ENCODE measurements around the gene RNASET2. TPM values are rescaled to one million over a fixed set of nuclear protein-coding genes. Genes with fewer than 3 reads are reported as not detected.
A peak's percentile ranks its signal among the peaks of the same experiment; 100 is the strongest.

RNASET2 gene, protein sequence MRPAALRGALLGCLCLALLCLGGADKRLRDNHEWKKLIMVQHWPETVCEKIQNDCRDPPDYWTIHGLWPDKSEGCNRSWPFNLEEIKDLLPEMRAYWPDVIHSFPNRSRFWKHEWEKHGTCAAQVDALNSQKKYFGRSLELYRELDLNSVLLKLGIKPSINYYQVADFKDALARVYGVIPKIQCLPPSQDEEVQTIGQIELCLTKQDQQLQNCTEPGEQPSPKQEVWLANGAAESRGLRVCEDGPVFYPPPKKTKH
- 100 to 1,000 TPM; 107 to 171 (median 131) TPM for polyA plus RNA-seq

DNA sequence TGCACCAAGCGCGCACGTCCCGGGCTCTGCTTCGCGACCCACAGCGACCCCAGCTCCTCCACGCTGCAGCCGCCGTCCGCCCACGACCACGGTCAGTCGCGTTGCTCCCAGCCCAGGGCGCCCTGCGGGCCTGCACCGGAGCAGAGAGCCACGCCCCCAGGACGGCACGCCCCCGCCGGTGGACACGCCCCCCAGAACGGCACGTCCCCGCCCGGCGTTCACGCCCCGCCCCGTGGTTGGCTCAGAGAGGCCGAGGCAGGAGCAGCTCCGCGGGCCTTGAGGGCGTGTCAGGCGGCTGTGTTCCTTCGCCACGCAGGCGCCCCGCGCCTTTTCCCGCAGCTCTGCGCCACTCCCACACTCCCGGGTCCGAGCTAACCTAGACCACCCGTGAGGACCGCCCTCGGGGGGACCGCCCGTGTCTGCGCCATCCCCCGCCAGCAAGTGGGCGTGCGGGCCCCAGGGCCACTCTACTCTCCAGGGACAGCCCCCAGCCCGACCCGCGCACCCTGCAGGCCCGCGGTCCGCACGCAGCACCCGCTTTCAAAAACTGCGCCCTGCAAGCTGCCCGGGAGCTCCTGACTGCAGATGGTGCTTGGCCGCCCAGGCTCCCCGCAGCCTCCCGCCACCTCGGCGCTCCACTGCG, at the start of gene RNASET2:
TSS of gene RNASET2 (minus strand) at position 107 of the 643 bp plus-strand sequence. CDS start 368 bp downstream, outside the sequence.
- Mint-ChIP-seq H3K27ac (peak within 1 kb of the TSS; percentile 91 to 99 (median 95)), H3K36me3 (peaks cover 0 to 4% (median 3%) of the 10 kb centered on the region in 3 donors), H3K9me3 (no peaks in the 10 kb centered on the region), H3K4me1 (peaks cover 58 to 74% of the 10 kb centered on the region in 2 donors), H3K27me3 (ENCODE audit: low read depth in 3 of 3) (peaks cover 0 to 16% (median 15%) of the 10 kb centered on the region in 3 donors), H3K4me3 (peak within 1 kb of the TSS; percentile 89 to 96 (median 92))
- DNase-seq: peak; percentile 97 to 99 (median 98)

DNA sequence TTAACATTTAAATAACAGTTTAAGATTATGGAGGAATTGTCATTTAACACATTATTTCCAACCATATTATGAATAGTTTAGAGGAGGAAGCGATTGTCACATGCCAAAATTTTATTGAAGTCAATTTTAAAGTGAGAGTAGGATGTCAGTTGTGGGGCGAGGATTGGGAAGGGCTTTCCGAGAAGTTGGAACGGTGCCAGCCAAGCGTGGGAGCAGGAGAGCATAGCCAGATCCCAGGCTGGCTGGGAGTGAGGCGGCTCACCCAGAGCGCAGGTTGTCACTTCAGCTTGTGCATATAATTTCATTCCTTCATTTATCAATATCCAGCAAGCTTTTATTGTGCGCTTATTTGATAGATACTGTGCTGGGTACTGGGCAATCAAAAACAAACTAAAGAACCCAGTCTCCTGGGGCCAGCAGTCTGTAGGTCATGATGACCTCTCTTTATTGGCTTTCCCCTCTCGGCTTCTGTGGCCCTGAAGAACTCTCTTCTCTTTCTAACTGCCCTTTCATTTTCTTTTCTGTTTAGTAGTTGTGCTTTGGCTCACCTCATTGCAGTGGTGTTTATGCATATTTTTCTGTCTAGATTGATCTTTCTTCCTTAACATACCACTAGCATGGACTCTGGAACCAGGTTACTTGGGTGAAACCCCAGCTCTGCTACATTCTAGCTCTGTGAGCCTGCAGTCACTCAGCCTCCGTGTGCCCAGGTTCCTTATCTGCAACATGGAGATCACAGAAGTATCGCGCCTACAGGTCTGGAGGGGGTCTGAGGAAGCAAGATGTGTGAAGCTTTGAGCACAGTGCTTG, 49.2 kb upstream of the RNASET2 start:
- Mint-ChIP-seq H3K27ac (no peak overlapping the region), H3K36me3 (peaks cover 13 to 36% (median 23%) of the 10 kb centered on the region in 3 donors), H3K4me1 (peaks cover 8 to 15% of the 10 kb centered on the region in 2 donors), H3K9me3 (no peaks in the 10 kb centered on the region), H3K4me3 (no peak overlapping the region), H3K27me3 (ENCODE audit: low read depth in 3 of 3) (peaks cover 0 to 2% (median 0%) of the 10 kb centered on the region in 3 donors)
- no peak for DNase-seq

DNA sequence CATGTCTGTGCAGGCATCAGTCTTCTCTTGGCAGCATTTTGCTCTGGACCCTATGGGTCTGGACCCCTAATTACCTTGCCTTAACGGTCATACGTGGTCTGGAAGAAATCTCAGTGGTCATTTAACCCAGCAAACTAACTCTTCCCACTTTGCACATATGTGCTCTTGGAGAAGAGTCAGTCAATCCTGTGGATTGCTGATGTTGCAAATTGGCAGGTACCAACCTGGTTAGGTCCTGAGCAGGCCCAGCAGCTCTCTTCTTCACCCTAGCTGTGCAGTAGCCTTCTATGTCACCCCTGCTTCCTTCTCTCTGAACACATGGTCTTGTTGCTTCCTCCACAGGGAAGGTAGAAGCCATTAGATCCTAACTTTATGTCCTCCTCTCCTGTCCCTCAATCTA, 44.4 kb upstream of the RNASET2 start:
- DNase-seq: no peak
- H3K27me3 Mint-ChIP-seq (ENCODE audit: low read depth in 3 of 3): peaks cover 0 to 4% (median 0%) of the 10 kb centered on the region in 3 donors
- H3K27ac Mint-ChIP-seq: peak overlapping the region; percentile 2 to 82 (median 50)
- peaks cover 7 to 10% (median 10%) of the 10 kb centered on the region in 3 donors for H3K36me3 Mint-ChIP-seq
- no peaks in the 10 kb centered on the region for H3K9me3 Mint-ChIP-seq
- peaks cover 18 to 34% of the 10 kb centered on the region in 2 donors for H3K4me1 Mint-ChIP-seq
- H3K4me3 Mint-ChIP-seq: peak overlapping the region; percentile 42 to 91 (median 87)

DNA sequence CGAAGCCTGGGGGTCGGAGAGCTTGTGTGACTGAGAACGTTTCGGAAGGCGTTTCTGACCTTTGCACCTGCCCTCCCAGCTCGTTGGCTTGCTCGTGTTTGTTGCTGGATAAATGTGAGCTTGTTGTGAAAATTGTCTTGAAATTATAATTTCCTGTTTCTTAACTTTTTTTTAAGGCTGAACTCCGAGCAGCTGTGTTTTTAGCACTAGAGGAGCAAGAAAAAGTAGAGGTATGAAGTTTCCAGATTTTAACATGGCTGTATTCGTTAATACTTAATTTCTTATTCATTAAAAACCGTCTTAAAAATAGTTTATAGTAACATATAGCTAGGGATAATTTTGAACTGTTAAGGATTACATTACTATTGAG, 43.5 kb upstream of the RNASET2 start:
- DNase-seq: no peak
- H3K27me3 Mint-ChIP-seq (ENCODE audit: low read depth in 3 of 3): peaks cover 0 to 4% (median 0%) of the 10 kb centered on the region in 3 donors
- H3K4me3 Mint-ChIP-seq: peak overlapping the region; percentile 86 to 91 (median 87)
- H3K27ac Mint-ChIP-seq: peak overlapping the region; percentile 2 to 91 (median 80)
- peaks cover 0 to 5% (median 2%) of the 10 kb centered on the region in 3 donors for H3K36me3 Mint-ChIP-seq
- H3K4me1 Mint-ChIP-seq: peaks cover 17 to 34% of the 10 kb centered on the region in 2 donors
- H3K9me3 Mint-ChIP-seq: no peaks in the 10 kb centered on the region

DNA sequence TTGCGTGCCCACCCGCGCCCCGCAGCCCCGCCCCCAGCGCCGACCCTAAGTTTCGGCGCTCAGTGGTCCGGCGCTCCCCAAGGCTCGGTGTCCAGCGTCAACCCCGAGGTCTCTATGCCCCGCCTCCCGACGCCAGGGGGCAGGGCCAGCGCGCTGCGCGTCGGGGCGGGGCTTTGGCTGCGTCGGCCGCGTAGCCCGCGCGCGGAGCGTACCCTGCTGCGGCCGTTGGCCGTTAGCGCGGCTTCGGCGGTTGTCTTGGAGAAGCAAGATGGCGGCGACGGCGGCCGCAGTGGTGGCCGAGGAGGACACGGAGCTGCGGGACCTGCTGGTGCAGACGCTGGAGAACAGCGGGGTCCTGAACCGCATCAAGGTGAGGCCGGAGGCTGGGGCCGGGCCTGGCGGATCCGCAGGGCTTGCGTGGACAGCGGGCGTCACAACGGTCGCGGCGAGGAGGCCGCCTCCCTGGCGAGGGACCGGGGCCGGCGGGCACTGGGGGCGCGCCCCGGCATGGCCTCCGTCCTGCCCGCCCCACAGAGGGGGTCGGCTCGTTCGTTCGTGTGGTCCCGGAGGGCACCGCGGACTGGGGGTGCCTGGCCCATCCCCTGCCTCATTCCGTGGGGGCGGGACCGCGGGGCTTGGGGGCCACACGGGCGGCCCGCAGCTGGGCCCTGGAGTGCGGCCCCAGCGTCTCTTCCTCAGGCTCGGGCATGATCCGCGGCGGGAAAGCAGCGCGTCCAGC, 43.0 kb upstream of the RNASET2 start, which contains the start of gene CEP43:
TSS of gene CEP43 (plus strand) at position 253 of the 739 bp plus-strand sequence. CDS start at position 269, 16 bp downstream.
- H3K27me3 Mint-ChIP-seq (ENCODE audit: low read depth in 3 of 3): peaks cover 0 to 4% (median 0%) of the 10 kb centered on the region in 3 donors
- DNase-seq: peak; percentile 93 to 96 (median 95)

DNA sequence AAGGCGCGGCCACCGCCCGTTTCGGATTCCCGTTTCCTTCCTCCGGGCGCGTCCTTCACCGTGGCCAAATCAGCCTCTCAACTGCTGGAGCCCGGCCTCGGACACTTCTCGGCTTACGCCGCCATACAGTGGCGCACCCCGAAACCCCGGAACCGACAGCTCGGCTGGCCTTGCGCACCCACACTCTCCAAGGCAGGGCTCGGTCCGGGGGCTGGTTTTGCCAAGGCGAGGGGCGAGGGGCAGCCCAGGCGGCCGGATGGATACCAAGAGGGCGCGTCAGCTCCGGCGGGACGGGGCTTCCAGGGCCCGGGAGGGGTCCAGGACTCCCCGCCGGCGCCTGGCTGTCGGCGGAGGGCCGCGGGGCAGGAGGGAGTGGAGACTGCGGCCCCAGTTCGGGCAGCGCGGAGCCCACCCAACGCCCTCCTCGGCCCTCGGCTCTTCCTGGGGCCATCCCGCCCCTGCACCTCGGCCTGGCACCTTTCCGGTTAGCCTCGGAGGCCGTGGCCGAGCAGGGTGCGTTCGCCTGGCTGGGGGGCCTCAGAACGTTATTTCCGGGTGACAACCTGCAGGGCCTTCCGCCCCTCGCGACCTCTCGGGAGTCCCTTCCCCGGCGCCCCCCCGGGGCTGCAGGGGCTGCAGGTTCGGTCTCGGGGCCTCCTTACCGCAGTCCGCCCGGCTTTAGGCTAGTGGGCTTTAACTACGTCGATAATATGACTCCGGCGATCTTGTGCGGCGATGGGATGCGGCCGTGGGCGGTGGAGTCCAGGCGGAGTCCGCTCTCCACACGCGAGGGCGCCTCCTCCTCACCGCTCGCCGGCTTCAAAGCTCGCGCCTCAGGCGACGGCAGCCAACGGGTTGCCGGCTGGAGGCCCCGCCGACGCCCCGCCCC, 42.1 kb upstream of the RNASET2 start:
- H3K9me3 Mint-ChIP-seq: no peaks in the 10 kb centered on the region

More for the DNA sequence above, 43.0 kb upstream of the RNASET2 start, which contains the start of gene CEP43:
- peaks cover 17 to 34% of the 10 kb centered on the region in 2 donors for H3K4me1 Mint-ChIP-seq
- no peaks in the 10 kb centered on the region for H3K9me3 Mint-ChIP-seq
- peak within 1 kb of the TSS; percentile 86 to 91 (median 88) for H3K4me3 Mint-ChIP-seq
- peak within 1 kb of the TSS; percentile 2 to 91 (median 80) for H3K27ac Mint-ChIP-seq
- H3K36me3 Mint-ChIP-seq: peaks cover 0 to 5% (median 2%) of the 10 kb centered on the region in 3 donors

DNA sequence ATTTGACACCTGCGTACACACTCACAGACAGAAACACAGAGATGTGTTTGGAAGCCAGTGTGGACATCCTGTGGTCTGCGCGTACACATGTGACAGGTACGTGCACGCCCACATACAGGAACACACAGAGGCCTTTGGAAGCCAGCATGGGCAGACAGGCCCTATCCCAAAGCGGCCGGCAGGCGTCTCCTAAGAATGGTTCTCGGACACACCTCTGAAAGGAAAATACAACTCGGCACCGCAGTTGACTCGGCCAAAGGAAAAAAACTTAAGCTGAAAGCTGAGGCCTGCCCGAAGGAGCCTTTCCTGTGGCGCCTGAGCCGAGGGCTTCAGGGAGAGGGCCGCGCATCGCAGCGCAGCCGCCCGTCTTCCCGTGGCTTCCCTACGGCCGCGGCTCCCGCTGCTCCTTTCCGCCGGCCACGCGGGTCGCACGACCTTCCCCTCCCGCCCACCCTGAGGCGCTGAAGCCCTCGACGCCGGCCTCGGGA, 41.5 kb upstream of the RNASET2 start:
- H3K27ac Mint-ChIP-seq: peak overlapping the region in 4 of 6 donors; percentile 3 to 77 (median 36)
- DNase-seq: peak; percentile 9 to 18 (median 13)
- no peaks in the 10 kb centered on the region for H3K9me3 Mint-ChIP-seq
- peaks cover 17 to 34% of the 10 kb centered on the region in 2 donors for H3K4me1 Mint-ChIP-seq
- peaks cover 0 to 4% (median 0%) of the 10 kb centered on the region in 3 donors for H3K27me3 Mint-ChIP-seq (ENCODE audit: low read depth in 3 of 3)
- H3K36me3 Mint-ChIP-seq: peaks cover 0 to 4% (median 3%) of the 10 kb centered on the region in 3 donors
- peak overlapping the region; percentile 81 to 87 (median 82) for H3K4me3 Mint-ChIP-seq

More for the DNA sequence above, 42.1 kb upstream of the RNASET2 start:
- Mint-ChIP-seq H3K4me3 (peak overlapping the region; percentile 83 to 89 (median 87)), H3K36me3 (peaks cover 0 to 4% (median 3%) of the 10 kb centered on the region in 3 donors), H3K4me1 (peaks cover 17 to 34% of the 10 kb centered on the region in 2 donors), H3K27ac (peak overlapping the region in 2 of 6 donors; percentile 30 to 40), H3K27me3 (ENCODE audit: low read depth in 3 of 3) (peaks cover 0 to 4% (median 0%) of the 10 kb centered on the region in 3 donors)
- peak in 2 of 3 donors; percentile 10 to 11 for DNase-seq

DNA sequence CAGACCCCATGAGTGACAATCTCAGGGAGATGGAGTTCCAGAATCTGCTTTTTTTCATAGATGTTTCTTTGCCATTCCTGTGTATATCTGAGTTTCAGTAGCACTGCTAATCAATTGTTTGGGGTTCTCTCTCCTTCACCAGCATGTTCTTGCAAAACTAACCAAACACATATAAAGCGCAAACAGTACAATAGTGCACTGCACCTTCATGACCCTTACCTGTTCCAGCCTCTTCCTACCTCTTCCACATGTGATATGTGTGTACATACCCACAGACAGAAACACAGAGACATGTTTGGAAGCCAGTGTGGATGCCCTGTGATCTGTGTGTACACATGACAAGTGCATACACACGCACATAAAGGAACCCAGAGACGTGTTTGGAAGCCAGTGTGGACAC, 41.0 kb upstream of the RNASET2 start:
- Mint-ChIP-seq H3K9me3 (no peaks in the 10 kb centered on the region), H3K36me3 (peaks cover 0 to 4% (median 3%) of the 10 kb centered on the region in 3 donors), H3K27ac (peak overlapping the region in 4 of 6 donors; percentile 2 to 77 (median 36)), H3K4me1 (peaks cover 17 to 34% of the 10 kb centered on the region in 2 donors), H3K4me3 (peak overlapping the region; percentile 81 to 87 (median 82)), H3K27me3 (ENCODE audit: low read depth in 3 of 3) (peaks cover 0 to 4% (median 0%) of the 10 kb centered on the region in 3 donors)
- DNase-seq: no peak

DNA sequence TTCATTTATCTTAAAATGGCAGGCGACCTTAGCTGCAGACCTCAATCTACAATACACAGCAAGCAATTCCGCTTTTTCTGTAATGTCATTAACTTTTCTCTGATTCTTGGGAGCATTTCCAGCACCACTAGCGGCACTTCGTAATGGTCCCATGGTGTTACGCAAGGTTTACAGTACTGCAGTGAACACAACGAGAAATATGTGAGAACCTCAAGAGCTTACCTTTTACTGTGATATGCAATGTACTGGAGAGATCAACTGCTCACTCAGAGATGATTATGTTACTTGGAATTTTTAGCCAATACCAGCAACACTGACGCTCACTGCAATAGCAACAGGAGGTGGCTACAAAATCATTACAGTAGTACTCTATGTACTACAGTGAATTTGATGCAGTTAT, 40.1 kb upstream of the RNASET2 start:
- H3K9me3 Mint-ChIP-seq: no peaks in the 10 kb centered on the region
- no peak overlapping the region for H3K27ac Mint-ChIP-seq
- no peak for DNase-seq
- peaks cover 17 to 27% of the 10 kb centered on the region in 2 donors for H3K4me1 Mint-ChIP-seq
- no peak overlapping the region for H3K4me3 Mint-ChIP-seq
- H3K27me3 Mint-ChIP-seq (ENCODE audit: low read depth in 3 of 3): peaks cover 0 to 4% (median 0%) of the 10 kb centered on the region in 3 donors
- peaks cover 0 to 4% (median 3%) of the 10 kb centered on the region in 3 donors for H3K36me3 Mint-ChIP-seq

DNA sequence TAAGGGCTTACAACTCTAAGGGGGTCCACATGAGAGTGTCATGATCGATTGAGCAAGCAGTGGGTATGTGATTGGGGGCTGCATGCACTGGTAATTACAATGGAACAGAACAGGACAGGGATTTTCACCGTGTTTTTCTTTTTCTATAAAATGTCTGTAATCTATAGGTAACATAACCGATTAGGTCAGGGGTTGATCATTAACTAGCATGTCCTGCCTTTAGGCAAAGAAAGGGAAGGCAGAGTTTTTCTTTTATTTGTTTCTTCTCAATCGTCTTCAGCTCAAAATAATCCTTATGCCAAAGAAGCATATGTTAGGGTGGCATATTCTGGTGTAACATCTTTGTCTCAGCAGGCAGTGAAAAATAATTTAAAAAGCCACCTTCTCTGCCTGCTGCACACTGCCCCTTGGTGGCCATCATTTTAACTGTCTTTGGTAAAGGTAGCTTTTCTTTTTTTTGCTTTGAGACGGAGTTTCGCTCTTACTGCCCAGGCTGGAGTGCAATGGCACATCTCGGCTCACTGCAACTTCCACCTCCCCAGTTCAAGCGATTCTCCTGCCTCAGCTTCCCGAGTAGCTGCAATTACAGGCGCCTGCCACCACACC, 33.2 kb upstream of the RNASET2 start:
- DNase-seq: peak; percentile 31 to 51 (median 33)
- H3K27ac Mint-ChIP-seq: peak overlapping the region in 1 of 6 donors; percentile 4
- peak overlapping the region in 1 of 5 donors; percentile 3 for H3K4me3 Mint-ChIP-seq
- H3K4me1 Mint-ChIP-seq: peaks cover 12 to 15% of the 10 kb centered on the region in 2 donors
- no peaks in the 10 kb centered on the region for H3K9me3 Mint-ChIP-seq
- no peaks in the 10 kb centered on the region for H3K27me3 Mint-ChIP-seq (ENCODE audit: low read depth in 3 of 3)
- peaks cover 4 to 10% (median 7%) of the 10 kb centered on the region in 3 donors for H3K36me3 Mint-ChIP-seq

DNA sequence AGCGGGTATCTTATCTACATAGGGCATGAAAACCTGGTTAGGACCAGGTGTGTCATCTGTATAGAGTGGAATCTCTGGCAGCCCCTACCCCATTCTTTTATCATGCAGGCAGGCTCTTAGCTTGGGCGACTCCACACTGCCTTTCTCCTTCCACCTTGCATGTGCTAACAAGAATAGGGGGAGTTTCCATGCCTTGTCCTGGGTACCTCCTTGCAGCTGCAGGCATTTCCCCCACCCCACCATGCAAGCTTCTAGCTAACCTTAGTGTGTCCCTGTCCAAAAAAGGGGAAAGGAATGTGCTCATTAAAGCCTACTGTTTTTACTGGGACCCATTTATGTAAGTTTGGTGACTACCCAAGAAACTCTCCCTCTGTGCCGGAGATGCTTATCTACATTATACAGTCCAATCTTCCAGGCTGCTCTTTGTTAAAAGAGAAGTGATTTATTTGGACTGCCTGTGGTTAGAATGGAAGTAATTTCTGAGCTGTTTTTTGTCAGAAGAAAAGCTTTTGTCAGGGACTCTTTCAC, 32.4 kb upstream of the RNASET2 start:
- H3K27ac Mint-ChIP-seq: no peak overlapping the region
- DNase-seq: no peak
- H3K27me3 Mint-ChIP-seq (ENCODE audit: low read depth in 3 of 3): no peaks in the 10 kb centered on the region
- H3K4me3 Mint-ChIP-seq: no peak overlapping the region
- H3K4me1 Mint-ChIP-seq: peaks cover 12 to 15% of the 10 kb centered on the region in 2 donors
- no peaks in the 10 kb centered on the region for H3K9me3 Mint-ChIP-seq
- peaks cover 1 to 9% (median 7%) of the 10 kb centered on the region in 3 donors for H3K36me3 Mint-ChIP-seq
